Liver (tissue), 9 donors: ENCODE results near the gene PCED1B. TPM values are rescaled to one million over a fixed set of nuclear protein-coding genes. Genes with fewer than 3 reads are reported as not detected.

ENCODE experiments used
- DNase-seq: peaks from one replicate; pipeline ENCODE4 v3.0.0-alpha.2; 2017; ENCODE audit warnings: low spot score
- H3K27ac ChIP-seq, 2 donors: one replicate each; pipeline ENCODE4 v1.7.0; 2013; ENCODE audit warnings: inconsistent platforms in 2 of 2, low read length in 2 of 2, control low read depth in 1 of 2, low read depth in 1 of 2, mild to moderate bottlenecking in 1 of 2
- H3K27me3 ChIP-seq, 4 donors: one replicate each; pipeline versions ENCODE4 v1.6.1 to v1.7.0; 2013; ENCODE audit warnings: low read length in 3 of 4, inconsistent platforms in 1 of 4, mild to moderate bottlenecking in 1 of 4, moderate library complexity in 1 of 4; ENCODE audit not compliant: control insufficient read depth in 4 of 4, insufficient read depth in 4 of 4
- H3K36me3 ChIP-seq, 4 donors: one replicate each; pipeline versions ENCODE4 v1.6.1 to v1.7.0; 2013; ENCODE audit warnings: low read length in 3 of 4, mild to moderate bottlenecking in 3 of 4, low read depth in 1 of 4, moderate library complexity in 1 of 4; ENCODE audit not compliant: control insufficient read depth in 4 of 4, insufficient read depth in 3 of 4
- H3K4me1 ChIP-seq, 4 donors: one replicate each; pipeline versions ENCODE4 v1.6.1 to v1.7.0; 2013; ENCODE audit warnings: low read length in 3 of 4, mild to moderate bottlenecking in 3 of 4, moderate library complexity in 1 of 4; ENCODE audit not compliant: control insufficient read depth in 4 of 4, insufficient read depth in 4 of 4
- H3K4me3 ChIP-seq, 3 donors: one replicate each; pipeline versions ENCODE4 v1.6.1 to v1.7.0; 2013; ENCODE audit warnings: low read length in 3 of 3, control low read depth in 1 of 3, low read depth in 1 of 3, mild to moderate bottlenecking in 1 of 3
- H3K9ac ChIP-seq, 2 donors: one replicate each; pipeline ENCODE4 v1.7.0; 2013; ENCODE audit warnings: low read length in 2 of 2, mild to moderate bottlenecking in 2 of 2, moderate library complexity in 2 of 2, control low read depth in 1 of 2, low read depth in 1 of 2
- H3K9me3 ChIP-seq, 4 donors: one replicate each; pipeline versions ENCODE4 v1.6.1 to v1.7.0; 2013; ENCODE audit warnings: low read length in 3 of 4; ENCODE audit not compliant: control insufficient read depth in 4 of 4
- ATF3 ChIP-seq: IDR thresholded peaks from 2 replicates; pipeline ENCODE4 v1.6.1; 2016; ENCODE audit warnings: antibody characterized with exemption
- CTCF ChIP-seq: fragments of 150-350 bp; IDR thresholded peaks from 2 replicates; pipeline ENCODE4 v1.5.1; 2017; ENCODE audit warnings: improper control_type of control experiment, low read depth, low read length; ENCODE audit not compliant: missing input control
- EGR1 ChIP-seq, 2 donors: IDR thresholded peaks; 2 replicates each; pipeline ENCODE4 v1.6.1; 2016 to 2018; ENCODE audit warnings: antibody characterized with exemption in 2 of 2, low read depth in 2 of 2
- FOXA2 ChIP-seq: IDR thresholded peaks from 2 replicates; pipeline ENCODE4 v1.6.1; 2016; ENCODE audit warnings: antibody characterized with exemption
- GABPA ChIP-seq, 2 donors: IDR thresholded peaks in 1 of 2; conservative IDR thresholded peaks in 1 of 2; 2 replicates each; pipeline ENCODE4 v1.6.1; 2016; ENCODE audit warnings: antibody characterized with exemption in 2 of 2, mild to moderate bottlenecking in 1 of 2, moderate library complexity in 1 of 2
- HNF4A ChIP-seq, 2 donors: conservative IDR thresholded peaks; 2 replicates each; pipeline ENCODE4 v1.6.1; 2016; ENCODE audit warnings: antibody characterized with exemption in 2 of 2, mild to moderate bottlenecking in 2 of 2
- HNF4G ChIP-seq: IDR thresholded peaks from 2 replicates; pipeline ENCODE4 v1.6.1; 2016; ENCODE audit warnings: antibody characterized with exemption
- JUND ChIP-seq, 2 donors: IDR thresholded peaks; 2 replicates each; pipeline ENCODE4 v1.6.1; 2016; ENCODE audit warnings: antibody characterized with exemption in 2 of 2
- MAX ChIP-seq: IDR thresholded peaks from 2 replicates; pipeline ENCODE4 v1.6.1; 2016; ENCODE audit warnings: antibody characterized with exemption
- NR2F2 ChIP-seq: IDR thresholded peaks from 2 replicates; pipeline ENCODE4 v1.6.1; 2016; ENCODE audit warnings: antibody characterized with exemption
- RAD21 ChIP-seq, 2 donors: IDR thresholded peaks; 2 replicates each; pipeline ENCODE4 v1.6.1; 2016; ENCODE audit warnings: antibody characterized with exemption in 2 of 2, mild to moderate bottlenecking in 2 of 2
- REST ChIP-seq: IDR thresholded peaks from 2 replicates; pipeline ENCODE4 v1.6.1; 2016; ENCODE audit warnings: antibody characterized with exemption, mild to moderate bottlenecking
- RXRA ChIP-seq, 2 donors: IDR thresholded peaks; 2 replicates each; pipeline ENCODE4 v1.6.1; 2017 to 2018; ENCODE audit warnings: antibody characterized with exemption in 2 of 2, mild to moderate bottlenecking in 1 of 2
- SP1 ChIP-seq: IDR thresholded peaks from 2 replicates; pipeline ENCODE4 v1.6.1; 2018; ENCODE audit warnings: antibody characterized with exemption, mild to moderate bottlenecking
- TAF1 ChIP-seq: conservative IDR thresholded peaks from 2 replicates; pipeline ENCODE4 v1.6.1; 2016; ENCODE audit warnings: antibody characterized with exemption, mild to moderate bottlenecking
- YY1 ChIP-seq: IDR thresholded peaks from 2 replicates; pipeline ENCODE4 v1.6.1; 2016; ENCODE audit warnings: antibody characterized with exemption, mild to moderate bottlenecking
- ZBTB33 ChIP-seq: IDR thresholded peaks from 2 replicates; pipeline ENCODE4 v1.6.1; 2016; ENCODE audit warnings: antibody characterized with exemption
- WGBS: extraction: QIAGEN DNeasy Blood & Tissue Kit; methylation state at CpG from one replicate; pipeline ENCODE4 v1.1.7; 2013; 5-methylcytosine and 5-hydroxymethylcytosine counted together
- polyA plus RNA-seq, 2 donors: library from polyadenylated mRNA; stranded (reverse) in 1 of 2; unstranded in 1 of 2; fragments of 200-250 nt in 1 of 2; fragments of >200 nt in 1 of 2; fragmentation: Nextera tagmentation in 1 of 2; extraction: Ambion mirVana in 1 of 2; gene quantifications; one replicate each; pipeline versions ENCODE4 v1.2.1 to v1.2.3, GENCODE V29; 2013 to 2015
- total RNA-seq, 2 donors: library from RNA; depleted of rRNA; stranded (reverse); fragments of >200 nt; gene quantifications; one replicate each; pipeline ENCODE4 v1.2.3, GENCODE V29; 2014
- donor health status: healthy.
- donor health status: healthy.
- donor health status: healthy.
- donor health status: healthy.
- donor health status: healthy.

PCED1B gene
- total and polyA plus RNA-seq, 4 donors: 0.51 to 1.8 (median 1.1) TPM

GRCh38 chr12:47152095-47152494, 72.7 kb downstream of the PCED1B start:
- WGBS: 85% methylated on average over 1 of the region's 1 CpG
- DNase-seq: no peak
- TF ChIP-seq JUND (IDR thresholded peaks at IDR 0.05): no peak
- TF ChIP-seq RAD21 (IDR thresholded peaks at IDR 0.05): no peak
- TF ChIP-seq HNF4A (conservative IDR thresholded peaks at IDR 0.05): no peak
- TF ChIP-seq TAF1: no peak
- no peak for TF ChIP-seq REST
- no peak for TF ChIP-seq RXRA (IDR thresholded peaks at IDR 0.05)
- no peak for TF ChIP-seq HNF4G
- no peak for TF ChIP-seq ATF3
- no peak for TF ChIP-seq SP1
- no peak for TF ChIP-seq FOXA2
- no peak for TF ChIP-seq YY1
- TF ChIP-seq MAX: no peak
- no peak for TF ChIP-seq NR2F2
- TF ChIP-seq EGR1 (IDR thresholded peaks at IDR 0.05; ENCODE audit: low read depth in 2 of 2): no peak
- no peak for TF ChIP-seq GABPA (IDR thresholded peaks at IDR 0.05 in 1 of 2, conservative IDR thresholded peaks at IDR 0.05 in 1 of 2)
- TF ChIP-seq ZBTB33: no peak
- no peak for TF ChIP-seq CTCF
- H3K36me3 ChIP-seq: no peaks in the 10 kb centered on the region
- H3K4me1 ChIP-seq: peaks cover 0 to 3% (median 0%) of the 10 kb centered on the region in 4 donors
- no peak overlapping the region for H3K4me3 ChIP-seq
- no peak overlapping the region for H3K9ac ChIP-seq
- no peaks in the 10 kb centered on the region for H3K9me3 ChIP-seq
- no peaks in the 10 kb centered on the region for H3K27me3 ChIP-seq
- no peak overlapping the region for H3K27ac ChIP-seq
